Fibroblast of villous mesenchyme (primary cell): ENCODE results near the gene PTPRM. TPM values are rescaled to one million over a fixed set of nuclear protein-coding genes. Genes with fewer than 3 reads are reported as not detected.

Experiments
- DNase-seq: peaks from one replicate; pipeline ENCODE4 v3.0.0-alpha.2; 2010; ENCODE audit warnings: low read depth
- H3K4me3 ChIP-seq: 2 replicates; pipeline ENCODE4 v1.5.1; 2011; ENCODE audit warnings: low read depth, mild to moderate bottlenecking, low read length
- CTCF ChIP-seq: IDR thresholded peaks from 2 replicates; pipeline ENCODE4 v1.5.1; 2012; ENCODE audit warnings: low read depth, mild to moderate bottlenecking, low read length; ENCODE audit not compliant: insufficient read depth
- total RNA-seq: library from RNA; depleted of rRNA; stranded (reverse); fragments of >200 nt; gene quantifications from 2 replicates; pipeline ENCODE4 v1.2.3, GENCODE V29; 2012

Gene PTPRM
- total RNA-seq, 1 donor, result 56.1 TPM

GRCh38 chr18:7757175-7757574, 190.1 kb downstream of the PTPRM start:
- TF ChIP-seq CTCF, result no peak
- H3K4me3 ChIP-seq, result no peak overlapping the region
- no peak for DNase-seq

GRCh38 chr18:7758764-7759163, 191.6 kb downstream of the PTPRM start:
- no peak for TF ChIP-seq CTCF
- no peak overlapping the region for H3K4me3 ChIP-seq
- DNase-seq, result no peak

GRCh38 chr18:7760967-7761948, 194.1 kb downstream of the PTPRM start:
- no peak for DNase-seq
- TF ChIP-seq CTCF, result no peak
- H3K4me3 ChIP-seq, result no peak overlapping the region

- H3K4me3 ChIP-seq, result no peak overlapping the region
- no peak for TF ChIP-seq CTCF
- DNase-seq, result no peak
Observed at GRCh38 chr18:7764405-7764804, 197.3 kb downstream of the PTPRM start.

- DNase-seq, result no peak
- H3K4me3 ChIP-seq, result no peak overlapping the region
- no peak for TF ChIP-seq CTCF
Observed at GRCh38 chr18:7766346-7766745, 199.2 kb downstream of the PTPRM start.

- no peak overlapping the region for H3K4me3 ChIP-seq
- no peak for DNase-seq
- TF ChIP-seq CTCF, result no peak
Observed at GRCh38 chr18:7766817-7767216, 199.7 kb downstream of the PTPRM start.
